ENCODE results near the gene GABBR2. TPM values are rescaled to one million over a fixed set of nuclear protein-coding genes. Genes with fewer than 3 reads are reported as not detected.

Gene GABBR2
- total and polyA plus RNA-seq, 7 experiments from 2014 or later: not detected

DNA sequence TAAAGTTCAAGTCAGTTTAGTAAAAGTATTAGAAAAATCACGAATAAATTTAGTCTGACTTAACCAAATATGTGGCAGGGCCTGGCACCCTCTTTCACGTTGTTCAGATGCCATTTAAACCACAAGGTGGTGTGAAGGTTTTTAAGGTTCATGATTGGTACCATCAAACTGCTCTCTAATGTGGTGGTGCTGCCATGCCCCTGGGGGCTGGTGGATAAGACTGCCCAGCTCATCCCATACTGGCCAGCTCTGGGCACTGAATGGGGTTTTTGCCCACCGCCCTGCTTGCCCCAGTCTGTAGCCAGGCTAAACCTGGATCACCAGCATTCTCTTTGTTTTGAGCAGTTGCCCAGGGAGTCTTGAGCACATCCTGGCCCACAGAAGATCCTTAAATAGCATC lies 159.3 kb downstream of the GABBR2 start:
- H3K36me3 ChIP-seq (ENCODE audit: control insufficient read depth in 2 of 3, insufficient read depth in 3 of 3, low read length in 3 of 3): no peaks in the 10 kb centered on the region
- H3K27me3 ChIP-seq (ENCODE audit: control insufficient read depth in 2 of 2, insufficient read depth in 2 of 2, low read length in 2 of 2): no peaks in the 10 kb centered on the region
- no peak overlapping the region for H3K27ac Mint-ChIP-seq
- intact Hi-C loops (cut with micrococcal nuclease): no loop called here
- H3K4me3 ChIP-seq (ENCODE audit: low read length): no peak overlapping the region
- POLR2A ChIA-PET: no interaction called here
- no peaks in the 10 kb centered on the region for H3K36me3 Mint-ChIP-seq
- no peaks in the 10 kb centered on the region for H3K4me1 ChIP-seq (ENCODE audit: control insufficient read depth in 2 of 2, insufficient read depth in 2 of 2, low read length in 2 of 2)
- no peak overlapping the region for H3K4me3 Mint-ChIP-seq
- H3K4me1 Mint-ChIP-seq: no peaks in the 10 kb centered on the region
- CTCF ChIA-PET: no interaction called here
- no peaks in the 10 kb centered on the region for H3K9me3 Mint-ChIP-seq
- H3K9me3 ChIP-seq (ENCODE audit: control insufficient read depth in 2 of 3, low read length in 3 of 3): no peaks in the 10 kb centered on the region
- DNase-seq: no peak
- peaks cover 0 to 15% (median 4%) of the 10 kb centered on the region in 5 donors for H3K27me3 Mint-ChIP-seq
- H3K27ac ChIP-seq (ENCODE audit: low read depth, low read length): no peak overlapping the region
- no peak for ATAC-seq

DNA sequence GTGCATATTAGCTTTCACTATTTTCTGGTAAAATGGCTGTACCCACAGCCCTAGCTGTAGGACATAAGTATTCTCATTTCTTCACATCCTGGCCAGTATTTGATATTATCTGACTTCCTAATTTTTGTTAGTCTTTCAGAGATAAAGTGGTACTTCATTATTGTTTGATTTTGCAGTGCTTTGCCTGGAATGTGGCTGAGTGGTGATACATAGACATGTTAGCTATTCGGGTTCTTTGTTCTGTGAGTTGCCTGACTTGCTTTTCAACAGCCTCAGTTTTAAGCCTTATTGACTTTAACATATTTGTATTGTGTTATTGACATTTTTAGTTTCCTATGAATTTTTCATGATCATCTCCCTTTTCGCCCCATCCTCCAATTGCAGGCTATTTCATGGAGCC lies 161.1 kb downstream of the GABBR2 start:
- Mint-ChIP-seq H3K27me3 (peaks cover 0 to 21% (median 4%) of the 10 kb centered on the region in 5 donors), H3K4me1 (peaks cover 0 to 2% (median 0%) of the 10 kb centered on the region in 7 donors), H3K36me3 (no peaks in the 10 kb centered on the region), H3K27ac (no peak overlapping the region), H3K9me3 (no peaks in the 10 kb centered on the region), H3K4me3 (no peak overlapping the region)
- Histone ChIP-seq H3K27me3 (ENCODE audit: control insufficient read depth in 2 of 2, insufficient read depth in 2 of 2, low read length in 2 of 2) (no peaks in the 10 kb centered on the region), H3K36me3 (ENCODE audit: control insufficient read depth in 2 of 3, insufficient read depth in 3 of 3, low read length in 3 of 3) (no peaks in the 10 kb centered on the region), H3K4me1 (ENCODE audit: control insufficient read depth in 2 of 2, insufficient read depth in 2 of 2, low read length in 2 of 2) (no peaks in the 10 kb centered on the region), H3K27ac (ENCODE audit: low read depth, low read length) (no peak overlapping the region), H3K9me3 (ENCODE audit: control insufficient read depth in 2 of 3, low read length in 3 of 3) (no peaks in the 10 kb centered on the region), H3K4me3 (ENCODE audit: low read length) (no peak overlapping the region)
- DNase-seq (no peak), ATAC-seq (no peak)
- intact Hi-C loops (cut with micrococcal nuclease): no loop called here
- CTCF ChIA-PET: no interaction called here
- POLR2A ChIA-PET: no interaction called here

DNA sequence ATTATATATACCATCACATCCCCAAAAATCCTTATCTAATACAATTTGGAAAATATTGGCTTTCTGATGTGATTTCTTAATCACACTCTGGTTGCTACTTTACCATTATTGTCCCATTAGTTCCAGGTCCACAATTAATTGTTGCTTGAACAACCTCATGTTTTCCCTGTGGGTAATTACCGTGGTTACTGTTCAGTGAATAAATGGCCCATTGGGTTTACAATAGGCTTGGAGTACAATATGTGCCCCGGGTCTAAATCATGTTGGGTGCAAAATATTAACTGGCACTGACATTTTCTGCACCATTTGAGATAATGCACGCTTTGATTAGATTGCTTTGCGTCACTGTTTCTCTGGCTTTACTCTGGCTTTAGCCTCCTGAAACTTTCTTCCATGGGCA lies 163.7 kb downstream of the GABBR2 start:
- Mint-ChIP-seq H3K36me3 (no peaks in the 10 kb centered on the region), H3K9me3 (no peaks in the 10 kb centered on the region), H3K4me3 (no peak overlapping the region), H3K4me1 (peaks cover 0 to 2% (median 0%) of the 10 kb centered on the region in 7 donors), H3K27ac (no peak overlapping the region), H3K27me3 (peaks cover 0 to 21% (median 7%) of the 10 kb centered on the region in 5 donors)
- no peak for ATAC-seq
- CTCF ChIA-PET: no interaction called here
- H3K9me3 ChIP-seq (ENCODE audit: control insufficient read depth in 2 of 3, low read length in 3 of 3): no peaks in the 10 kb centered on the region
- H3K4me1 ChIP-seq (ENCODE audit: control insufficient read depth in 2 of 2, insufficient read depth in 2 of 2, low read length in 2 of 2): no peaks in the 10 kb centered on the region
- intact Hi-C loops (cut with micrococcal nuclease): no loop called here
- no peak for DNase-seq
- H3K27ac ChIP-seq (ENCODE audit: low read depth, low read length): no peak overlapping the region
- H3K4me3 ChIP-seq (ENCODE audit: low read length): no peak overlapping the region
- POLR2A ChIA-PET: no interaction called here
- no peaks in the 10 kb centered on the region for H3K27me3 ChIP-seq (ENCODE audit: control insufficient read depth in 2 of 2, insufficient read depth in 2 of 2, low read length in 2 of 2)
- H3K36me3 ChIP-seq (ENCODE audit: control insufficient read depth in 2 of 3, insufficient read depth in 3 of 3, low read length in 3 of 3): no peaks in the 10 kb centered on the region

DNA sequence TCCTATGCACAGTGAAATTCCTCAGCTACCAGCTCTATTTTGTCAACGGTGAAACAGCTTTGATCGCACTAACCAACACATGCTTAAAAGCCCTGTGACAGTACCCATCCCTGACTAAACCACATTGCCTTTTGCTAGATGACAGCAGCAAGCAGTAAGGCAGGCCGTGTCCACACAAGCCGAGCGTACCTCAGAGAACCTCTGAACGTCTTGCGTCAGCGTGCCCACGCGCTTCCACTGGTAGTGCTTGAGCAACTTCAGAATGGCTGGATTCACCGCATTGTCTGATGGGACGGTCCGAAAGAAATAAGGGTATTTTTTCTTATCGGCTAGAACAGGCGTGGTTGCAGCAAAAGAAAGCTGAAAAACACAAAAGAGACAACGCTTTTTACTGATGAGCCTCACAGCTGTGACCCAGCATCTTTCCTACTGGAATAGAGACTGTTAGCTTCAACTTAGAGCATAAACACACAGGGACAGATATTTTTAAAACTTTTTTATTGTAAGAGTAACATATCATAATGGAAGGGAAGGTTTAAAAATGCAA lies 167.0 kb downstream of the GABBR2 start:
- ATAC-seq (no peak), DNase-seq (no peak)
- Histone ChIP-seq H3K4me1 (ENCODE audit: control insufficient read depth in 2 of 2, insufficient read depth in 2 of 2, low read length in 2 of 2) (no peaks in the 10 kb centered on the region), H3K4me3 (ENCODE audit: low read length) (no peak overlapping the region), H3K27me3 (ENCODE audit: control insufficient read depth in 2 of 2, insufficient read depth in 2 of 2, low read length in 2 of 2) (no peaks in the 10 kb centered on the region), H3K9me3 (ENCODE audit: control insufficient read depth in 2 of 3, low read length in 3 of 3) (no peaks in the 10 kb centered on the region), H3K27ac (ENCODE audit: low read depth, low read length) (no peak overlapping the region), H3K36me3 (ENCODE audit: control insufficient read depth in 2 of 3, insufficient read depth in 3 of 3, low read length in 3 of 3) (no peaks in the 10 kb centered on the region)
- H3K27ac Mint-ChIP-seq: no peak overlapping the region
- CTCF ChIA-PET: no interaction called here
- no peaks in the 10 kb centered on the region for H3K36me3 Mint-ChIP-seq
- H3K9me3 Mint-ChIP-seq: no peaks in the 10 kb centered on the region
- intact Hi-C loops (cut with micrococcal nuclease): no loop called here
- H3K4me3 Mint-ChIP-seq: no peak overlapping the region
- POLR2A ChIA-PET: no interaction called here
- peaks cover 0 to 11% (median 7%) of the 10 kb centered on the region in 5 donors for H3K27me3 Mint-ChIP-seq
- H3K4me1 Mint-ChIP-seq: peaks cover 0 to 2% (median 0%) of the 10 kb centered on the region in 7 donors

DNA sequence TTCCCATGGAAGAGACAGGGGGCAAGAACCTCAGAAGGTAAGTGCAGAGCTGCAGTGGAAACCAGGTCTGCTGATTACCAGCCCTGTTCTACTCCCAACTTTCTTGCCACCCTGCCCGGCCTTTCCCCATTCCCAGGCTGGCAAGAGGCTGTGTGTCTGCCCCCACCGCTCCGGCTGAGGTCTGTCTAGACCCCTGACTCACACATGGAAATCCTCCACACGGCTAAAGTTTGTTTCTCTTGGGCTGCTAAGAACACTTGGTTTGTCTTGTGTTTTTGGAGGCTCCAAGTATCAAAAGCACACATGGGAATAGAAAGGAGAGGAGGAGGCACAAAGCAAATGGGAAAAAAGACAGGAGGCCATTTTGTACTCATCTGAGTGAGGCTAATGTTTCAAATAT lies 168.3 kb downstream of the GABBR2 start:
- peaks cover 0 to 2% (median 0%) of the 10 kb centered on the region in 7 donors for H3K4me1 Mint-ChIP-seq
- no peak overlapping the region for H3K4me3 Mint-ChIP-seq
- ATAC-seq (no peak), DNase-seq (no peak)
- no peak overlapping the region for H3K27ac Mint-ChIP-seq
- no peaks in the 10 kb centered on the region for H3K36me3 Mint-ChIP-seq
- Histone ChIP-seq H3K27ac (ENCODE audit: low read depth, low read length) (no peak overlapping the region), H3K9me3 (ENCODE audit: control insufficient read depth in 2 of 3, low read length in 3 of 3) (no peaks in the 10 kb centered on the region), H3K36me3 (ENCODE audit: control insufficient read depth in 2 of 3, insufficient read depth in 3 of 3, low read length in 3 of 3) (no peaks in the 10 kb centered on the region), H3K4me1 (ENCODE audit: control insufficient read depth in 2 of 2, insufficient read depth in 2 of 2, low read length in 2 of 2) (no peaks in the 10 kb centered on the region), H3K27me3 (ENCODE audit: control insufficient read depth in 2 of 2, insufficient read depth in 2 of 2, low read length in 2 of 2) (no peaks in the 10 kb centered on the region), H3K4me3 (ENCODE audit: low read length) (no peak overlapping the region)
- H3K27me3 Mint-ChIP-seq: peaks cover 0 to 10% (median 7%) of the 10 kb centered on the region in 5 donors
- POLR2A ChIA-PET: no interaction called here
- CTCF ChIA-PET: no interaction called here
- no peaks in the 10 kb centered on the region for H3K9me3 Mint-ChIP-seq
- intact Hi-C loops (cut with micrococcal nuclease): no loop called here

DNA sequence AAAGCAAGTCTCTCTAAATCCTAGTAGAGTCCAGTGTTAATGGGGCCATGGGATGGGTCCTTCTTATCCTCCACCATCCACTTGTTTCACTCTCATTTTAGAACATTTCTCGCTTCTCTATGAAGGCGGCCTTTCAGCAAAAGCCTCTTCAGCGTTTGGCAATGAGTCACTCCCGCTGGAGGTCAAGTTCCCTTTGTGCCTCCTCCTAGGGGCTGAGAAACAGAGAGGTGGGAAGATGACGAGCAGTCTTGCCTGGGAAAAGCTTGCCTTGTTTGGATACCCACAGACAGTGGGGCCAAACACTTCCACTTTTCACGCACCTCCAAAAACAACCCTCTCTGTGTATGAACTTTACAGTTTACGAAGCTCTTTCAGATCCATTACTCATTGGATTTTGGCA lies 168.8 kb downstream of the GABBR2 start:
- Mint-ChIP-seq H3K36me3 (no peaks in the 10 kb centered on the region), H3K4me1 (peaks cover 0 to 2% (median 0%) of the 10 kb centered on the region in 7 donors), H3K9me3 (no peaks in the 10 kb centered on the region), H3K4me3 (no peak overlapping the region), H3K27ac (no peak overlapping the region), H3K27me3 (peaks cover 0 to 10% (median 7%) of the 10 kb centered on the region in 5 donors)
- Histone ChIP-seq H3K4me3 (ENCODE audit: low read length) (no peak overlapping the region), H3K27ac (ENCODE audit: low read depth, low read length) (no peak overlapping the region), H3K36me3 (ENCODE audit: control insufficient read depth in 2 of 3, insufficient read depth in 3 of 3, low read length in 3 of 3) (no peaks in the 10 kb centered on the region), H3K27me3 (ENCODE audit: control insufficient read depth in 2 of 2, insufficient read depth in 2 of 2, low read length in 2 of 2) (no peaks in the 10 kb centered on the region), H3K4me1 (ENCODE audit: control insufficient read depth in 2 of 2, insufficient read depth in 2 of 2, low read length in 2 of 2) (no peaks in the 10 kb centered on the region), H3K9me3 (ENCODE audit: control insufficient read depth in 2 of 3, low read length in 3 of 3) (no peaks in the 10 kb centered on the region)
- DNase-seq (no peak), ATAC-seq (no peak)
- ChIA-PET POLR2A (no interaction called here), CTCF (no interaction called here)
- intact Hi-C loops (cut with micrococcal nuclease): no loop called here

DNA sequence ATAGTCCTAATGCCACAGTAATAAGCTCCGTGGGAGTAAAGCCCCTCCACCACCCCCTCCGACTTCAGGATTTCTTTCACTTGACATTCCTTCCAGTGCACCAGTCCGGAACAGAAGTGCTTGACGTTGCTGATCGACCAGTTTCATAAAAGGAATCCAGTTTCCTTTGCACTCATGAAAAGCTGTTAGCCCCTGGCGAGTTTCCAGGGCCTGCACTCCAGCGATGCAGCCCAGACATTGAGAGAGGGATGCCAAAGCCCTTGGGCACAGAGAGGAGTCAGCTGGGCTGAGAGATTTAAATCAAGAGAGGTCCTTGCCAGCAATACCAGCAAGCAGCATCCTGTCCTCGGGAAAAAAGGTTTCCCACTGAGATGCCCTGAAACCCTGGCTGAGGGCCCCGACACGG lies 170.1 kb downstream of the GABBR2 start:
- no peak for DNase-seq
- Histone ChIP-seq H3K27ac (ENCODE audit: low read depth, low read length) (no peak overlapping the region), H3K4me3 (ENCODE audit: low read length) (no peak overlapping the region), H3K4me1 (ENCODE audit: control insufficient read depth in 2 of 2, insufficient read depth in 2 of 2, low read length in 2 of 2) (no peaks in the 10 kb centered on the region), H3K27me3 (ENCODE audit: control insufficient read depth in 2 of 2, insufficient read depth in 2 of 2, low read length in 2 of 2) (no peaks in the 10 kb centered on the region), H3K36me3 (ENCODE audit: control insufficient read depth in 2 of 3, insufficient read depth in 3 of 3, low read length in 3 of 3) (no peaks in the 10 kb centered on the region), H3K9me3 (ENCODE audit: control insufficient read depth in 2 of 3, low read length in 3 of 3) (no peaks in the 10 kb centered on the region)
- no peak for ATAC-seq
- CTCF ChIA-PET: no interaction called here
- Mint-ChIP-seq H3K9me3 (no peaks in the 10 kb centered on the region), H3K4me3 (no peak overlapping the region), H3K27me3 (peaks cover 0 to 12% (median 7%) of the 10 kb centered on the region in 5 donors), H3K4me1 (peaks cover 0 to 2% (median 0%) of the 10 kb centered on the region in 7 donors), H3K27ac (no peak overlapping the region), H3K36me3 (no peaks in the 10 kb centered on the region)
- POLR2A ChIA-PET: no interaction called here
- intact Hi-C loops (cut with micrococcal nuclease): no loop called here

Measured in naive thymus-derived CD4-positive, alpha-beta T cell (primary cell).